Measurements from ENCODE around the gene SCARB1.

SCARB1 gene

DNA sequence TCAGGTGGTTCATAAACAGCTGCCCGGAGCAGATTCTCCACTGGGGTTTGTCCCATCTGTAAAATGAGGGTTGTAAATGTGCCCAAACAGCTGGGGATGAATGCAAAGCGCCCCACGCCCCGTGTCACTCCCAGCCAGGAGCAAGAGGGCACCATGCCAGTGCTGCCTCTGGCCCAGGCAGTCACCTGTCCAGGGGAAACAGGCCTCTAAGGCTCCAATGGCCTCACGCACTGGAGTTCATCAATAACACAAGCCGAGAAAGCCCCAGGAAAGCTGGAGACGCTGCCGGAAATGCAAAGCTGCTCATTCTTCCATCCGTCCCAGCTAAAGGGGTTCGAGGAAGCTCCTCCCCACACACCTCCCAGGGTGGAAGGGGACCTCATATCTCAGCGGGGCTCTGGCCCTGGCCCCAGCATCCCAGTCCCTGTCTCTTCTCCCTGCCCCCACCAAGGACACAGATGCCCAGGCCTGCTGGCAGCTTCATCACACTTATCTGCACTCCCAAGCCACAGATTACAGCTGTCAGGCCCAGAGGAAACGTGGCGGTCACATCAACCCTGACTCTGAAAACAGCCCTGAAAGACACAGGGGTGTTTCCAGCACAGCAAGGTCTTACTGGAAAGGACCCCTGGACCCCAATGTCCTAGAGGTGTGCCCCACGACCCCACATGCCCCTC lies 21.5 kb downstream of the SCARB1 start:
- DNase-seq (ENCODE audit: low spot score) = no peak

DNA sequence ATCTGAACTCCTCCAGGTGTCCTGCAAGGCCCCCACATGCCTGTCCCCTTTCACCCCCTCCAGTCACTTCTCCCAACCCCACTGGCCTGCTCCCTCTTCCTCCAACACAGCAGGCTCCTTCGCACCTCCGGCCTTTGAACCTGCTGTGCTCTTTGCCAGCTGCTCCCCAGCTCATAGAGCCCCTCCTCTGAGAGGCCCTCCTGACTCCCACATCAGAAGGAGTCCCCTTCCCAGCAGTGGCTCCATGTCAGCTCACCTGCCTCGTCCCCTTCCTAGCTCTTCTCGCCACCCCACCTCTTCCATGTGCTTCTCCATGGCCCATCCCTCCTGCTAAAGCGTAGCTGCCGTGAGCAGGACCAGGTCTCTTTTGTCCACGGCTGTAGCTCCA lies 22.1 kb downstream of the SCARB1 start:
- DNase-seq (ENCODE audit: low spot score) = no peak

DNA sequence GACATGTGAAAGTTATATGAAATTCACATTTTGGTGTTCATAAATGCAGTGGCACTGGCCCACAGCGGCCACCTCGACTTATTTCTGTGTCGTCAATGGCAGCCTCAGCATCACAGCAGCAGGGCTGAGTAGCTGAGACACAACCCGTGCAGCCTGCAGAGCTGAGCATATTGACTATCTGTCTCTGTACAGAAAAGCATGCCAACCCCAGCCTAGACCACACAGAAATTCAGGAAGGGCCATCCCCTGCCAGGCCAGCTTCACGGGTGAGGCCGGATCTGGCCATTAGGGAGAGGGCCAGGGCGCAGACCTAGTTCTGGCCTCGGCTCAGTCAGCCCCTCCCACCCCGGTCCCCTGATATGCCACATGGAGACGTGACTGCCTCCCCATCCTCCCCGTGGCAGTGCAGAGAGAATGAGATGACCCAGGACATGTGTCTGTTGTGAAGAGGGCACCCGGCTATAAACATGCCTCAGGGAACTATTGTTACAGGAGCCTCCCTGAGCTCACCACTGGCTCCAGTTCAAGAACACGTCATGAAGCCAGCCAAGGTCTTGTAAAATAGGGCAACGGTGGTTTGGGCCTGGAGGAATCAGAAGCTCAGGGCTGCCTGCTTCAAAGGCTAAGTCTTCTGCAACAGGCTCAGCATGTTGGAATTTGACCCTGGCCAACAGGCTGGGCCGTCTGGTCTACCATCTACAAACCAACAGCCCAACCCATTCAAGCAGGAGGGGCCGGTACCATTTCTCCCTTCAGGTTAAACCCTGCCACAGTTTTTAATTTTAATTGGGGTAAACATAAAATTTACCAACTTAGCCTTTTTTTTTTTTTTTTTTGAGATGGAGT lies 25.5 kb downstream of the SCARB1 start:
- DNase-seq (ENCODE audit: low spot score) = no peak

GRCh38 chr12:124837249-124837897 lies 26.3 kb downstream of the SCARB1 start:
- DNase-seq (ENCODE audit: low spot score) = no peak

DNA sequence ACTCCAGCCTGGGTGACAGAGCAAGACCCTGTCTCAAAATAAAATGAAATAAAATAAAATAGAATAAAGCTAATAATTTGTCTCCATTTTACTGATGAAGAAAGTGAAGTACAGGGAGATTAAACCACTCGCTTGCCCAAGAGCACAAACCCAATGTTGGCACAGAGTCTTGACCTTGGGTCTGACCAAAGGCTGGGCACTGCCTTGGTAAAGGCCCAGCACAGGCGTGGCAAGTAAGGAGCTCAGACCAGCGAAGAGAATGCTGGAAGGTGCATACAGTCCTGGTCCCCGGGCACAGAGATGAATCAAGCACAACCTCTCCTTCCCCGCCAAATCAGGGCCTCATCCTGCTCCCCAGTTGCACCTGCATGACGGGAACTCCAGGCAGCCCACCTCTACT lies 26.9 kb downstream of the SCARB1 start:
- no peak for DNase-seq (ENCODE audit: low spot score)

GRCh38 chr12:124835656-124836410 lies 27.8 kb downstream of the SCARB1 start:
- no peak for DNase-seq (ENCODE audit: low spot score)

GRCh38 chr12:124834822-124835221 lies 28.8 kb downstream of the SCARB1 start:
- no peak for DNase-seq (ENCODE audit: low spot score)

DNA sequence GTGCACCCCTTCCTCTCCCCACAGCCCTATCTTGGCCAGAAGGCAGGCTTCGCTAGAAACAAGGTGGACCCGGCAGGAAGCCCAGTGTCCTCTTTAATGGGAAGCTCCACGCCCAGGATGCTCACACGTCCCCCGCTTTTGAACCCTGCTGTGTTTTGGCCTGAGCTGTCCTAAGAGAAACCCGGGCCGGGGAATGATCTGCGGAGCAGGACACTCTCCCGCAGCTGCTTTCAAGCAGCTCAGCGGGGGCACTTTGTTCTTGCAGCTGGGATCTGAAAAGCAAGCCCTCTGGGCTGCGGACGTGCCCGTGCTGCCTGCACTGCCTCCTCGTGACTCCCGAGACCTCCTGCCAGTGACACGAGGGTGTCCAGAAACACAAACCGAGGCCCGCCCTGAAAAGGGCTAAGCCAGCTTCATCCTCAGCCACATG lies 30.0 kb downstream of the SCARB1 start:
- no peak for DNase-seq (ENCODE audit: low spot score)

DNA sequence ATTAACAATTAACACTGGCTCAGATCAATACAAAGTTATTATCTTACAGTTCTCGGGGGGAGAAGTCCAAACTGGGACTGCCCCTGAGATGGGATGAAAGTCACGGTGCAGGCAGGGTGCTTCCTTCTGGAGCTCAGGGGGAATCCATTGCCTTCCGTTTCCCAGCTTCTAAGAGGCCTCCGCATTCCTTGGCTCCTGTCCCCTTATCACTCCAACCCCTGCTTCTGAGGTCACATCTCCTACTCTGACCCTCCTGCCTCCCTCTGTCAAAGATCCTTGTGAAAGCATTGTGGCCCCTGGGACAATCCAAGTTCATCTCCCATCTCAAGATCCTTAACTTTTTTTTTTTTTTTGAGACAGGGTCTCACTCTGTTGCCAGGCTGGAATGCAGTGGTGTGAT lies 30.8 kb downstream of the SCARB1 start:
- no peak for DNase-seq (ENCODE audit: low spot score)

DNA sequence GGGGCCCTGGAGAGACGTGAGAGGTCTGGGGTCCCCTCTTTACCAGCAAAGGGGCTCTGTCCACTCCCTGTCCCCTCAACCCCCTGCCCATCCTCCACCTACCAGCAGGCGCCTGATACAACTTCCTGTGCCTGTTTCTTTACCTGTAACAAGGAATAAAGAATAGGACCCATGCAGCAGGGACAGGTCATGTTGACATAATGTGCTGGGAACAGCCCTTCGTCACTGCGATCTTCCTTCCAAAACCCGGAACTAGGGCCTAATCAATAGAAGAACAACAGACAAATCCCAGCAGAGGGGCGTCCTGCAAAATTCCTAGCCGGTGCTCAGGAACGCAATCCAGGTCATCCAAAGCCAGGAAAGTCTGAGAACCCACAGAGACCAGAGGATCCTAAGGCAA lies 32.1 kb downstream of the SCARB1 start:
- no peak for DNase-seq (ENCODE audit: low spot score)

- no peak for DNase-seq (ENCODE audit: low spot score)
Measured at GRCh38 chr12:124830306-124830705, 33.4 kb downstream of the SCARB1 start.

DNA sequence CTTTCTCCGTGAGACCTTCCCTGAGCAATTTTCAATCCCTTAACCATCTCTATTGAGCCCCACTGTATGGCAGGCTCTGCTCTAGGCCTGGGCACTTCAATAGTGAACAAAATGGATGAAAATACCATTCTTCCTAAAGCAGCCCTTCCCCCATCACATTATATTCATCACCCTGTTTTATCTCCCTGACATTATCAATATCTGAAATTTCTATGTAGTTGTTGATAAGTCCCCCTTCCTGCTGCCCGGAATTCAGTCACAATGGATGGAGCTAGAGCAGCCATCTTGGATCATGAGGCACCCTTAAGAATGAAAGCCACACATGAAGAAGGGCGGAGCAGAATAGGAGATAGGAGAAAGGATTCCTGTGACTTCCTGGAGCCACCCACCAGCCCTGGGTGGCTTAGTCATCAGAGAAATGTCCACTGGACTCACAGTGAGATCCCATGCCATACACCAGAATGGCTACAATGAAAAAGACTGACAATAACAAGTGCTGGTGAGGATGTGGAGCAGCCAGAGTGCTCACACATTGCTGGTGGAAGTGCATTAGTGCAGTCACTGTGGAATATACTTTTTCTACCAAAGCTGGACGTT lies 33.9 kb downstream of the SCARB1 start:
- no peak for DNase-seq (ENCODE audit: low spot score)

- no peak for DNase-seq (ENCODE audit: low spot score)
Measured at GRCh38 chr12:124829008-124829707, 34.5 kb downstream of the SCARB1 start.

- DNase-seq (ENCODE audit: low spot score) = no peak
Measured at GRCh38 chr12:124828264-124829007, 35.2 kb downstream of the SCARB1 start.

- no peak for DNase-seq (ENCODE audit: low spot score)
Measured at GRCh38 chr12:124827588-124828184, 36.0 kb downstream of the SCARB1 start.

GRCh38 chr12:124824195-124824594 lies 39.5 kb downstream of the SCARB1 start:
- no peak for DNase-seq (ENCODE audit: low spot score)

GRCh38 chr12:124823272-124823970 lies 40.2 kb downstream of the SCARB1 start:
- no peak for DNase-seq (ENCODE audit: low spot score)

DNA sequence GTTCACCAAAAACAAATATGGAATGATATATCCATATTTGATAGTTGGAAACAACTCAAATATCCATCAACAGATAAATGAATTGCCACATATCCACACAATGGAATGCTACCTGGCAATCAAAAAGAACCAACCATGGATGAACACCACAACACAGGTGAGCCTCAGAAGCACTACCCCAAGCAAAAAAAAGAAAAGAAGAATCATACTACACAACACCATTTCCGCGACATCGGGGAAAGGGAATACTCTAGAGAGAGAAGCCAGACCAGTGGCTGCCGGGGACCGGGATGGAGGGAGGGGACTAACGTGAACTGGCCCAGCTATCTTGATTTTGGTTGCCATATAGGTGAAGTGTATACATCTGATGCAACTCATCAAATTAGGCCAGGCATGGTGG lies 41.4 kb downstream of the SCARB1 start:
- no peak for DNase-seq (ENCODE audit: low spot score)

Data from hematopoietic multipotent progenitor cell treated with erythropoietin and hydrocortisone succinate and interleukin-3 and kit ligand, for 17 days (in vitro differentiated cells).